ENCODE data around the gene ARL8B.
A peak's percentile ranks its signal among the peaks of the same experiment; 100 is the strongest.
"Not testable (repeated sequence)": the region's sequence is repeated elsewhere in the genome, so short reads cannot be mapped to it uniquely, and the experiment has no call there.

Gene ARL8B

DNA sequence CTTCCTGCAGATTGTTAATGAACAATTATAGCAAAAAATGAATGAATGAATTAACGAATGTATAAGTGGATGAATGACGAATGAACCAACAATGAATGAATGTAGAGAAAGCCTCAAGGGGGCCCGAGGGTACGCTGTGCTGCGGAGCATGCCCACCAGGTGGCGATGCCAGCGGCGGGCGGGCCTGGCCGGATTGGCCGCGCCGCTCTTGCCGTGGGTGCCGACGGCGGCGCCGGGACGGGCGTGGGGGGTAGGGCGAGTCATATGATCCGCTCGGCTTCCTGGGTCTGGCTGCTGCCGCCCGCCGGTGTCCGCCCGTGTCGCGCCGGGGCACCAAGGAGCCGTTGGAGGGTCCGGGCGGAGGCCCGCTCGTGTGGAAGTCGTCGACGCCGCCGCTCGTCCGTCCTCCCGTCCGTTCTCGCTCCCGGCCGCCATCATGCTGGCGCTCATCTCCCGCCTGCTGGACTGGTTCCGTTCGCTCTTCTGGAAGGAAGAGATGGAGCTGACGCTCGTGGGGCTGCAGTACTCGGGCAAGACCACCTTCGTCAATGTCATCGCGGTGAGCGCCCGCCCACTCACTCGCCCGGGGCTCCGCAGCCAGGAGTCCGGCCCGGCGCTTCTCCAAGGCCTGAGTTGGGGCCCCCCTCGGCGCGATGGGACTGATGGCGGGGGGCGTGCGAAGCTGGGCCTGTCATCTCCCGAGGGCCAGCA, at the start of gene ARL8B:
Gene ARL8B (plus strand): TSS at position 263 of the 711 bp plus-strand sequence. CDS start 174 bp downstream, at position 437.
- H3K27me3 ChIP-seq (ENCODE audit: insufficient read depth, low read length), result no peaks in the 10 kb centered on the region
- peak within 1 kb of the TSS; percentile 47 for H2AFZ ChIP-seq (ENCODE audit: low read depth, low read length)
- H3K4me3 ChIP-seq (ENCODE audit: low read length), result peak within 1 kb of the TSS; percentile 91
- no peaks in the 10 kb centered on the region for H3K9me3 ChIP-seq (ENCODE audit: low read length)
- peaks cover 3% of the 10 kb centered on the region for H3K36me3 ChIP-seq (ENCODE audit: insufficient read depth, low read length)
- peaks cover 17% of the 10 kb centered on the region for H3K4me1 ChIP-seq (ENCODE audit: insufficient read depth, low read length)

DNA sequence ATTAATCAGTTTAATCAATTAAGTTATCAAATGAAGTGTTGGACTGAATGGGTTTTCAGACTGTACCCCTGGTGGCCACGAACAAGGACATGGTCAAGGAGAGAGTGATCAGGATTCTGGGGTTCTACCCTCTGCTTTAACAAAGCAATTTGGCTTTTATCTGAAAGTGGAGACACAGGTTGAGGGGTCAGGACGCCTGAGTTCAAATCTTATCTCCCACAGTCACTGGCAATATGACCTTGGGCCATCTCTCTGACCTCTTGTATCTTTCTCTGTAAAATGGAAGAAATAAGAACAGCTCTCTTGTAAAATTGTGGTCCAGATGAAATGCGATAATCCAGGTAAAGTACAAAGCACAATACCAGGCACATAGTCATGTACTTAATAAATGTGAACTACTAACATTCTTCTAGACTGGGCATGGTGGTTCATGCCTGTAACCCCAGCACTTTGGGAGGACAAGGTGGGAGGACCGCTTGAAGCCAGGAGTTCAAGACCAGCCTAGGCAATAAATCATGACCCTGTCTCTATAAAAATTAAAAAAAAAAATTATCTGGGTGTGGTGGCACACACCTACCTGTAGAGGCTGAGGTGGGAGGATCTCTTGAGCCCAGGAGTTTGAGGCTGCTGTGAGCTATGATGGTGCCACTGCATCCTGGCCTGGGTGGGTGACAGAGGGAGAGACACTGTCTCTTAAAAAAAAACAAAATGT, 48.6 kb upstream of the ARL8B start:
- no peak overlapping the region for H3K4me3 ChIP-seq (ENCODE audit: low read length)
- peaks cover 3% of the 10 kb centered on the region for H3K27me3 ChIP-seq (ENCODE audit: insufficient read depth, low read length)
- no peaks in the 10 kb centered on the region for H3K9me3 ChIP-seq (ENCODE audit: low read length)
- H3K36me3 ChIP-seq (ENCODE audit: insufficient read depth, low read length), result no peaks in the 10 kb centered on the region
- H2AFZ ChIP-seq (ENCODE audit: low read depth, low read length), result no peak overlapping the region
- no peaks in the 10 kb centered on the region for H3K4me1 ChIP-seq (ENCODE audit: insufficient read depth, low read length)

DNA sequence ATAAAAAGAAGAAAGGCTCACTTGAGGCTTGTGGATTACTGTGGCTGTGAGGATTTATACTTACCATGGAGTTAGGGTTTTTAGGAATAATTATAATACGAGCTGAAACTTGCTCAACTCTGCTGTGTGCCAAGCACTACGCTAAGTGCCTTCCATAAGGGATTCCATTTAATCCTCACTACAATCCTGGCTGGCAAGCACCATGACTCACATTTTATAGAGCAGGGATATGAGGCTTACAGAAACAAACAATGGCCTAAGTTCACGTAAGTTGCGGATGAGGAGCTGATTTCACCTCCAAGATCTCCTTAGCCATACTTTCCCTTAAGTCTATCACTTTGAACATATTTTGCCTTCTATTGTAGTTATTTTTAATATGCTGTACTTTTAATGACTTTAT, 43.9 kb upstream of the ARL8B start:
- Histone ChIP-seq H3K4me1 (ENCODE audit: insufficient read depth, low read length) (no peaks in the 10 kb centered on the region), H2AFZ (ENCODE audit: low read depth, low read length) (no peak overlapping the region), H3K4me3 (ENCODE audit: low read length) (no peak overlapping the region), H3K36me3 (ENCODE audit: insufficient read depth, low read length) (no peaks in the 10 kb centered on the region), H3K9me3 (ENCODE audit: low read length) (no peaks in the 10 kb centered on the region), H3K27me3 (ENCODE audit: insufficient read depth, low read length) (no peaks in the 10 kb centered on the region)

DNA sequence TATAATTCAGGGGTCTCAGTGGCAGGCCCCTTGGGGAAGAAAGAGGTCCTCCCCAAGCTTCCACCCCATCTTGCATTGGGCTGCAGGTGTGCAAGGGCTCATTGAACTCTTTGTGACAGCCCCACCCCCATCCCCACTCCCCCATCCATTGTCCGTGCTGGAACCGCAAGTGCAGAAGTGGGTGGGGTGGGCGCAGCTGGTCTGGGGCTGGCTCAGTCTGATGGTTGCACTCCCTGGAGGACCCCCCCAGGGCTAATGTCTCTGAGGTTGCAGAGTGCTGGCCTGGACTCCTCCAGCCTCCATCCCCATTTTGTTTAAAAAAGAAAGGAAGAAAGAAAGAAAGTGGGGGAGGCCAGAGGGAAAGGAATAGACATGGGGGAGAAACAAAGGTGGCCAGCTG, 42.3 kb upstream of the ARL8B start:
- no peaks in the 10 kb centered on the region for H3K27me3 ChIP-seq (ENCODE audit: insufficient read depth, low read length)
- H3K9me3 ChIP-seq (ENCODE audit: low read length), result no peaks in the 10 kb centered on the region
- no peak overlapping the region for H2AFZ ChIP-seq (ENCODE audit: low read depth, low read length)
- no peaks in the 10 kb centered on the region for H3K36me3 ChIP-seq (ENCODE audit: insufficient read depth, low read length)
- H3K4me3 ChIP-seq (ENCODE audit: low read length), result no peak overlapping the region
- H3K4me1 ChIP-seq (ENCODE audit: insufficient read depth, low read length), result no peaks in the 10 kb centered on the region

DNA sequence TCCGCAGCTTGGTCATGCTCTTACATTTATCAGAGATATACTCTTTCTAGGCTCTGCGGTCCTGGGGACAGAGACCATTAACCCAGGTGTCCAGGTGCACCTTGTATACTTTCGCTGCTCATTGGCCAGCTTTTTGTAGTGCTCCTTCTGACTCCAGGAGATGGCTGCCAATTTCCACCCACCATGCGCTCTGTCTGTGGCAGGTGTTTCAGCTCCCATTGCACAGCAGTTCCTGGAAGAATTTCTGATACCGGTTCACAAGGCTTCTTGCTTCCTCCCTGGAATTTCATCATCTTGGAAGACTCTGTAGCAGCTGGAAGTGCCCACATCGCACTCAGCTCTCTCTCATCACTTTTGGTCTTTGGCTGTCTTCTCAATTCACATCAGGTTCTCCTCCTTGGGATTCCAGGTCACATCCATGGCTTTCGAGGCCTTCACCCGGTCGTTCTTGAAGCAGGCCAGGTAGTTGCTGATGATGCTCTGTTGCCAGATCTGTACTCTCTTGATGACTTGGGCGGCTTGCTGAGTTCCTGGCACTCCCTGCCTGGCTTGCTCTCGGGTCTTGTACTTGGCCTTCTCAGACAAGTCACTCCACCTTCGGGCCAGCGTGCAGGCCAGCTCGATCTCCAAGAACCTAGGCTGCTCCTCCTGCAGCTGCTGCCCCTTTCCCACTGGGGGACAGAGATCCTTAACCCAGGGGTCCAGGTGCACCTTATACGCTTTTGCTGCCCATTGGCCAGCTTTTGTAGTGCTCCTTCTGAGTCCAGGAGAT, 41.1 kb upstream of the ARL8B start:
- Histone ChIP-seq H3K9me3 (ENCODE audit: low read length) (no peaks in the 10 kb centered on the region), H3K27me3 (ENCODE audit: insufficient read depth, low read length) (no peaks in the 10 kb centered on the region), H3K4me1 (ENCODE audit: insufficient read depth, low read length) (no peaks in the 10 kb centered on the region), H2AFZ (ENCODE audit: low read depth, low read length) (no peak overlapping the region), H3K36me3 (ENCODE audit: insufficient read depth, low read length) (no peaks in the 10 kb centered on the region), H3K4me3 (ENCODE audit: low read length) (no peak overlapping the region)

DNA sequence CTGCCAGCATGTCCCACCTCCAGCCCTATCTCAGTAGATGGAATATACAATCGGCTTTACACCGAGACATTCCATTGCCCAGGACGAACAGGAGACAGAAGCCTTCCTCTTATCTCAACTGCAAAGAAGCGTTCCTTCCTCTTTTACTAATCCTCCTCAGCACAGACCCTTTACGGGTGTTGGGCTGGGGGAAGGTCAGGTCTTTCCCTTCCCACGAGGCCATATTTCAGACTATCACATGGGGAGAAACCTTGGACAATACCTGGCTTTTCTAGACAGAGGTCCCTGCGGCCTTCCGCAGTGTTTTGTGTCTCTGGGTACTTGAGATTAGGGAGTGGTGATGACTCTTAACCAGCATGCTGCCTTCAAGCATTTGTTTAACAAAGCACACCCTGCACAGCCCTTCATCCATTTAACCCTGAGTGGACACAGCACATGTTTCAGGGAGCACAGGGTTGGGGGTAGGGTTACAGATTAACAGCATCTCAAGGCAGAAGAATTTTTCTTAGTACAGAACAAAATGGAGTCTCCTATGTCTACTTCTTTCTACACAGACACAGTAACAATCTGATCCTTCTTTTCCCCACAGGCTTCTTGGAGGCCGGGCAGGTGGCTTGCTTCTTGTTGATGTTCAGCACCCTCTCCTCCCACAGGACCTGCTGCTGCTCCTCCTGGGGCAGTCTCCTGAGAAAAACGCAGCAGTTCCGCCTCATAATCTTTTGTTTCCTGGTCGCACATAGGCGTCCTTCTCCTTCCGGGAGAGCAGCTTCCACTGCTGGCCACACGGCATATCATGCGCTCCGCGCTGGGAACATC, 39.9 kb upstream of the ARL8B start:
- not testable (repeated sequence) for H3K9me3 ChIP-seq (ENCODE audit: low read length); H3K4me1 ChIP-seq (ENCODE audit: insufficient read depth, low read length); H3K4me3 ChIP-seq (ENCODE audit: low read length); H3K36me3 ChIP-seq (ENCODE audit: insufficient read depth, low read length); H3K27me3 ChIP-seq (ENCODE audit: insufficient read depth, low read length); H2AFZ ChIP-seq (ENCODE audit: low read depth, low read length)

DNA sequence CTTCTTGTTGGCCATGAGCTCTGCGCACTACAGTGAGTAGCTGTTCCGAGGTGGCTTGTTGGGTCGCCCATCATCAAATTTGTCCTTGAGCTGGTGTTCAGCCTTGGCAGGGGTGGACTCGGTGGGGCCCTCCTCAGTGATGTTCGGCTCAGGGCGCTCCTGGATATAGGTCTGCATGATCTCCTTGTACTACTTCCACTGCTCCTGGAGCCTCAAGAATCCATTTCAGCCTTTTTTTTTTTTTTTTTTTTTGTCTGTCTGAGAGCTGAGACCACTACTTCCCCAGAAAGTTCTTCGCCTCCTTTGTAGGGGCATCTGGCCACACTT, 39.3 kb upstream of the ARL8B start:
- H3K4me1 ChIP-seq (ENCODE audit: insufficient read depth, low read length), result no peaks in the 10 kb centered on the region
- no peaks in the 10 kb centered on the region for H3K9me3 ChIP-seq (ENCODE audit: low read length)
- H3K27me3 ChIP-seq (ENCODE audit: insufficient read depth, low read length), result no peaks in the 10 kb centered on the region
- no peaks in the 10 kb centered on the region for H3K36me3 ChIP-seq (ENCODE audit: insufficient read depth, low read length)
- no peak overlapping the region for H3K4me3 ChIP-seq (ENCODE audit: low read length)
- no peak overlapping the region for H2AFZ ChIP-seq (ENCODE audit: low read depth, low read length)

DNA sequence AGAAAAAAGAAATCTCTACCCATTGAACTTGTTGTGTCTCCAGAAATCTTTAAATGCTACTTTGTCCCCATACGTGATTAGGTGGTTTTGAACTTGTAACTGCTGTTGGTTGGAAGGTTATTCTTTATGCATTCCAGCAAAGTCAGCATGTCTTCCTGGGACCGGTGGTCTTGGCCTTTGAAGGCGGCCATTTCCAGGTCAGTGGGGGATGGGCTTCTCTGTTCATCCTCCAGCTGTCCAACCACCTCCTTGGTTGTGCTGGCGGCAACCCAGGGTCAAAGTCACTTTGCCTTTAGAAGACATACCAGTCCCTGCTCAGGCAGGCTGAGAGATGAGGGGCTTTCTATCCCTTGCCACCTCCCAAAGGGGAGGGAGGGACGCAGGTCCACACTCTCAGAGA, 37.9 kb upstream of the ARL8B start:
- no peak overlapping the region for H3K4me3 ChIP-seq (ENCODE audit: low read length)
- H3K36me3 ChIP-seq (ENCODE audit: insufficient read depth, low read length), result no peaks in the 10 kb centered on the region
- H3K4me1 ChIP-seq (ENCODE audit: insufficient read depth, low read length), result no peaks in the 10 kb centered on the region
- no peaks in the 10 kb centered on the region for H3K9me3 ChIP-seq (ENCODE audit: low read length)
- H3K27me3 ChIP-seq (ENCODE audit: insufficient read depth, low read length), result no peaks in the 10 kb centered on the region
- H2AFZ ChIP-seq (ENCODE audit: low read depth, low read length), result no peak overlapping the region

DNA sequence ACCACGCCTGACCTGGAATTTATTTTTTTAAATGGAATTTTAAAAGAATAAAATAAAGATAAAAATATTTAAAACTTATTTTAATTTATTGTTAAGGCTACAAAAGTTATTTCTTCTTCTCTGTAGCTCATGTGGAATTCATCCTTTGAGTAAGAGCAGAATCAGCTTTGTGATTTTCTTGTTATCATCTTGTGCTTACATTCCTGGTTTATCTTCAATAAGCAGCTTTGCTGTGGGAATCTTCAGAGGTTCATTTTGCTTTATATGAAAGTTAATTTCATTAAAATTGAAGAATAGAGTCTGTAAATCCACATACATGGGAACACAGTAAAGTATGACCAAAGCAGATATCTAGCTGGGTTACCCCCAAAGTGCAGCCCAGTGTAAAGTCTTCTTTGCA, 35.4 kb upstream of the ARL8B start:
- no peaks in the 10 kb centered on the region for H3K9me3 ChIP-seq (ENCODE audit: low read length)
- no peak overlapping the region for H2AFZ ChIP-seq (ENCODE audit: low read depth, low read length)
- H3K4me3 ChIP-seq (ENCODE audit: low read length), result no peak overlapping the region
- H3K36me3 ChIP-seq (ENCODE audit: insufficient read depth, low read length), result no peaks in the 10 kb centered on the region
- no peaks in the 10 kb centered on the region for H3K27me3 ChIP-seq (ENCODE audit: insufficient read depth, low read length)
- H3K4me1 ChIP-seq (ENCODE audit: insufficient read depth, low read length), result no peaks in the 10 kb centered on the region

DNA sequence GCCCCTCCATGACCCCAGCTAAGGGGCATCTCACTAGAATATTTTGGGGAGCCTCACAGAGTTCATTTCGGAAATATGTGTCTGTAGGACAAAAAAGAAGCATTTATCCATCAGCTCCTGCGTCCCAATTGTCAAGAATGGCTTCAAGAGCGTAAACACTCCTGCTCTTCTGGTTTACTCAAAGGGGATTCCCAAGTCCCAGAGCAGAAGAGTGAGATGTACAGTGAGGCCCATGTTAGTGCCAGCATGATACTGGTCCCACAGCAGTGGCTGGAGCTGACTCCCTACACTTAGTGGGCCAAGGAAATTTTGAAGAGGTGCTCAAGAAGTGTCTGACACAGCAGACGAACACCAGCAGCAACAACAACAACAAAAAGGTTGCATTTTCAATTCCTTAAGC, 34.9 kb upstream of the ARL8B start:
- no peaks in the 10 kb centered on the region for H3K36me3 ChIP-seq (ENCODE audit: insufficient read depth, low read length)
- no peak overlapping the region for H3K4me3 ChIP-seq (ENCODE audit: low read length)
- no peaks in the 10 kb centered on the region for H3K4me1 ChIP-seq (ENCODE audit: insufficient read depth, low read length)
- no peaks in the 10 kb centered on the region for H3K9me3 ChIP-seq (ENCODE audit: low read length)
- peaks cover 1% of the 10 kb centered on the region for H3K27me3 ChIP-seq (ENCODE audit: insufficient read depth, low read length)
- H2AFZ ChIP-seq (ENCODE audit: low read depth, low read length), result no peak overlapping the region

DNA sequence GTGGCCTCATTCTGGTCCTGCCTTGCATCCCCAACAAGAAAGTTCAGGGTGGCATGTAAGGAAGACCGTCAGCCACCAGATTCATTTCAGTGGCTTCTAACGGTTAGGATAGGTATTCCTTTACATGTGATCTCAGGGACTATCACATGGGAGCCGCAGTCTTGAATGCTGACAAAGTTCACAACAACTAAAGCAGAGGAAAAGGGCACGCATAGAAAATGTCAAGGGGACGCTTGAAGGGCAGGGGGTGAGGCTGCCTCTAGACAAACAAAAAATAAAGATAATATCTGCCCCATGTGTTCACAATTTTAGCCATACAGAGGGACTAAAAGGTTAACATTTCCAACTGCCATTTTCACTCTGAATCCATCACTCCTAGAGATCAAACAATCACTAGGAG, 31.9 kb upstream of the ARL8B start:
- no peaks in the 10 kb centered on the region for H3K36me3 ChIP-seq (ENCODE audit: insufficient read depth, low read length)
- H3K9me3 ChIP-seq (ENCODE audit: low read length), result no peaks in the 10 kb centered on the region
- H3K4me3 ChIP-seq (ENCODE audit: low read length), result no peak overlapping the region
- no peaks in the 10 kb centered on the region for H3K4me1 ChIP-seq (ENCODE audit: insufficient read depth, low read length)
- H2AFZ ChIP-seq (ENCODE audit: low read depth, low read length), result no peak overlapping the region
- peaks cover 4% of the 10 kb centered on the region for H3K27me3 ChIP-seq (ENCODE audit: insufficient read depth, low read length)

DNA sequence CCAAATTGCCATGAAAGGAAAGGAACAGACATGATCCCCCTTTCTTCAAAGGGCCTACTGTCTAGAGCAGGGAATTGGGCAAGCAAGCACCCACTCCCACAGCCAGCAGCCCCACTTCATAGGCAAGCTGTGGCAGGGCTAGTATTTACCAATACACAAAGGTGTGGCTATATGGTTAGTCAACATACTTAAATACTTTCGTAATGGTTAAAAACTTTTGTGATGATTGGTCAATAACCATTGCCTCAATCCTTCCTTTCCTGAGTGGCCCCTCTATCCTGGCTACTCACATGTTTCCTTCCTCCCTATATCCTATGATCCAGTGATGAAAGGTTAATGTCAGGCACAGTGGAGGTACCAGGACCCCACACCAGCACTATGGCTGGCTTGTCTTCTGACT, 30.1 kb upstream of the ARL8B start:
- peaks cover 6% of the 10 kb centered on the region for H3K27me3 ChIP-seq (ENCODE audit: insufficient read depth, low read length)
- H2AFZ ChIP-seq (ENCODE audit: low read depth, low read length), result no peak overlapping the region
- no peaks in the 10 kb centered on the region for H3K36me3 ChIP-seq (ENCODE audit: insufficient read depth, low read length)
- H3K4me3 ChIP-seq (ENCODE audit: low read length), result no peak overlapping the region
- H3K4me1 ChIP-seq (ENCODE audit: insufficient read depth, low read length), result peaks cover 5% of the 10 kb centered on the region
- H3K9me3 ChIP-seq (ENCODE audit: low read length), result no peaks in the 10 kb centered on the region

DNA sequence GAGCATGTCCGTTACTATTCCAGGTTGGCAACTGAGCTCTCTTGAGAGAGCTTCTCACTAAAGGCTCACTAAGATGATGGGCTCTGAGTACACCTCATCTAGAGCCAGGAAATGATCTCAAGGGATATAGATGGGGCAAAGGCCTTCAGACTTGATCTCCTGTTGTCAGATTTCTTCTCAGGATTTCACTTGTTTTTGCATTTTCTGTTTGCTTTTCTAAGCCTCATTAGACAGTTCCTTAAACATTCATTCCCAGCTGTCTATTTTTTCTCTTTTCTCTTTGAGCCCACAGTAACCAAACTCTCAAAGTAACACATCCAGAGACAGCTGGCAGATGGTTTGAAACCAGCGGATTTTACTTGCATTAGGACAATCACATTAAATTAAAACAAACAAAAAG, 28.4 kb upstream of the ARL8B start:
- no peak overlapping the region for H2AFZ ChIP-seq (ENCODE audit: low read depth, low read length)
- H3K36me3 ChIP-seq (ENCODE audit: insufficient read depth, low read length), result no peaks in the 10 kb centered on the region
- no peaks in the 10 kb centered on the region for H3K9me3 ChIP-seq (ENCODE audit: low read length)
- H3K4me3 ChIP-seq (ENCODE audit: low read length), result no peak overlapping the region
- peaks cover 5% of the 10 kb centered on the region for H3K4me1 ChIP-seq (ENCODE audit: insufficient read depth, low read length)
- H3K27me3 ChIP-seq (ENCODE audit: insufficient read depth, low read length), result peaks cover 6% of the 10 kb centered on the region

Data from neuron (in vitro differentiated cells).